Stomach (tissue), 4 donors: ENCODE measurements around the gene TSC22D4.

Experiments
- CTCF ChIP-seq, 7 experiments: fragments of 450-650 bp in 4 of 7; fragments of 200-600 bp in 3 of 7; sonication (generic) in 3 of 7; IDR thresholded peaks; one replicate each; pipeline ENCODE4 v1.5.1; 2016 to 2019; ENCODE audit warnings: antibody characterized with exemption in 7 of 7, control low read depth in 2 of 7, mild to moderate bottlenecking in 1 of 7
- EP300 ChIP-seq: sonication (generic); formaldehyde crosslinking; IDR thresholded peaks from one replicate; pipeline ENCODE4 v1.6.1; 2017; ENCODE audit warnings: antibody characterized with exemption
- POLR2A ChIP-seq, 4 donors: fragments of 450-650 bp; IDR thresholded peaks; one replicate each; pipeline ENCODE4 v1.6.1; 2016; ENCODE audit warnings: antibody characterized with exemption in 4 of 4, control low read depth in 2 of 4, mild to moderate bottlenecking in 1 of 4, moderate library complexity in 1 of 4

- TF ChIP-seq CTCF (IDR thresholded peaks at IDR 0.05) (no peak), EP300 (no peak), POLR2A (IDR thresholded peaks at IDR 0.05) (no peak)
Measured at GRCh38 chr7:100437150-100438100, 41.6 kb downstream of the TSC22D4 start.
